K562 (cell line): ENCODE data around the gene IGF1R. TPM values are rescaled to one million over a fixed set of nuclear protein-coding genes. Genes with fewer than 3 reads are reported as not detected.

Source experiments
- ATAC-seq: fragments of 200-7000 bp; cut with Tn5 transposase; 3 replicates; pipeline ENCODE4 v1.9.1; 2020; ENCODE audit warnings: moderate library complexity
- BruUV-seq: library from RNA; stranded (reverse); fragments of 400-500 nt; replicated peaks from 2 replicates; lab custom pipeline; 2021; lab: Mats Ljungman, UMichigan
- CTCF ChIA-PET: fragments of 300-600 bp; formaldehyde crosslinking; extraction: SDS; loops from one replicate; lab custom pipeline; 2021; ENCODE audit warnings: low intra/inter-chr PET ratio; lab: Yijun Ruan, JAX
- POLR2A ChIA-PET: fragments of 300-600, 350-650 bp; sonication (Branson Sonifier 250); formaldehyde crosslinking; extraction: SDS; loops from one replicate; lab custom pipeline; 2021; ENCODE audit warnings: antibody characterized with exemption, inconsistent platforms; lab: Yijun Ruan, JAX
- DNase-seq, 4 experiments: peaks; one replicate each; pipeline versions ENCODE4 v3.0.0 to v3.0.0-alpha.2; 2011 to 2018; ENCODE audit warnings: low spot score in 3 of 4, mixed read lengths in 3 of 4; ENCODE audit errors: extremely low read depth in 1 of 4
- FAIRE-seq: peaks from 2 replicates; lab custom pipeline; 2011; peaks lifted over from hg19 to GRCh38; lab: Jason Lieb, UNC
- H2AFZ ChIP-seq: 2 replicates; pipeline ENCODE4 v1.6.0; 2011; ENCODE audit warnings: low read depth, low read length, control low read depth, inconsistent platforms
- H3K27ac ChIP-seq: fragments of 200-600 bp; 3 replicates; pipeline ENCODE4 v1.8.0; 2011; ENCODE audit warnings: low read depth, mild to moderate bottlenecking, control low read depth, inconsistent platforms, low read length, moderate library complexity, mixed read lengths; ENCODE audit errors: extremely low read depth
- H3K27me3 ChIP-seq, 2 experiments: fragments of 300-600 bp in 1 of 2; 2 replicates in 1 of 2; 3 replicates in 1 of 2; pipeline versions ENCODE4 v1.6.0 to v1.8.0; 2011; ENCODE audit warnings: inconsistent platforms in 2 of 2, low read length in 2 of 2, mild to moderate bottlenecking in 1 of 2, mixed read lengths in 1 of 2, moderate library complexity in 1 of 2; ENCODE audit not compliant: control insufficient read depth in 2 of 2, insufficient read depth in 2 of 2
- H3K36me3 ChIP-seq: fragments of 300-600 bp; 3 replicates; pipeline ENCODE4 v1.8.0; 2011; ENCODE audit warnings: mild to moderate bottlenecking, low read length, inconsistent platforms; ENCODE audit not compliant: control insufficient read depth, insufficient read depth
- H3K4me1 ChIP-seq, 2 experiments: fragments of 200-600 bp in 1 of 2; replicated peaks in 1 of 2; 2 replicates in 1 of 2; 3 replicates in 1 of 2; pipeline versions ENCODE4 v1.5.1 to v1.8.0; 2011; ENCODE audit warnings: inconsistent platforms in 2 of 2, low read length in 2 of 2, mild to moderate bottlenecking in 1 of 2, mixed read lengths in 1 of 2, moderate library complexity in 1 of 2; ENCODE audit not compliant: control insufficient read depth in 2 of 2, insufficient read depth in 2 of 2
- H3K4me2 ChIP-seq: 2 replicates; pipeline ENCODE4 v1.6.1; 2011; ENCODE audit warnings: low read length, control low read depth, inconsistent platforms, mixed read lengths; ENCODE audit not compliant: insufficient read depth
- H3K4me3 ChIP-seq: fragments of 200-600 bp; sonication (generic), shearing (Covaris generic); 2 replicates; pipeline ENCODE4 v1.5.1; 2016; ENCODE audit warnings: control low read depth, inconsistent platforms
- H3K79me2 ChIP-seq: fragments of 200-600 bp; 3 replicates; pipeline ENCODE4 v1.8.0; 2011; ENCODE audit warnings: low read length, inconsistent platforms; ENCODE audit not compliant: control insufficient read depth, insufficient read depth
- H3K9ac ChIP-seq, 2 experiments: 2 replicates each; pipeline versions ENCODE4 v1.6.0 to v1.6.1; 2011; ENCODE audit warnings: low read depth in 2 of 2, low read length in 2 of 2, control low read depth in 1 of 2, inconsistent platforms in 1 of 2, mild to moderate bottlenecking in 1 of 2, mixed read lengths in 1 of 2; ENCODE audit not compliant: insufficient read depth in 1 of 2
- H3K9me1 ChIP-seq: one replicate; pipeline ENCODE4 v1.6.0; 2011; ENCODE audit warnings: inconsistent platforms, mild to moderate bottlenecking, low read length, moderate library complexity; ENCODE audit not compliant: control insufficient read depth, insufficient read depth
- H3K9me3 ChIP-seq: replicated peaks from 2 replicates; pipeline ENCODE4 v1.5.1; 2011; ENCODE audit warnings: low read depth, low read length, inconsistent platforms; ENCODE audit not compliant: control insufficient read depth, insufficient read depth
- H4K20me1 ChIP-seq: replicated peaks from 2 replicates; pipeline ENCODE4 v1.6.1; 2011; ENCODE audit warnings: low read length, inconsistent platforms, mixed read lengths; ENCODE audit not compliant: control insufficient read depth, insufficient read depth
- ATF1 ChIP-seq, 2 experiments: fragments of 450-650 bp in 1 of 2; IDR thresholded peaks; 2 replicates each; pipeline ENCODE4 v1.6.1; 2016; ENCODE audit warnings: missing compliant biosample characterization in 1 of 2, missing genetic modification characterization in 1 of 2
- CCAR2 ChIP-seq: fragments of 200-400 bp; formaldehyde crosslinking; IDR thresholded peaks from 2 replicates; pipeline ENCODE4 v1.6.1; 2017; ENCODE audit warnings: mild to moderate bottlenecking, low read depth, low read length
- MYC ChIP-seq, 2 experiments: fragments of 250-450 bp in 1 of 2; sonication (Bioruptor Pico) in 1 of 2; IDR thresholded peaks; 2 replicates each; pipeline versions ENCODE4 v1.5.1 to v1.6.1; 2012 to 2021; ENCODE audit warnings: low read depth in 2 of 2, borderline replicate concordance in 1 of 2, improper control_type of control experiment in 1 of 2, low read length in 1 of 2, mild to moderate bottlenecking in 1 of 2, moderate library complexity in 1 of 2
- RAD21 ChIP-seq, 2 experiments: fragments of 250-450 bp in 1 of 2; fragments of 450-650 bp in 1 of 2; sonication (Bioruptor Pico) in 1 of 2; formaldehyde crosslinking in 1 of 2; IDR thresholded peaks in 1 of 2; conservative IDR thresholded peaks in 1 of 2; 2 replicates each; pipeline versions ENCODE4 v1.4.0 to v1.8.0; 2020 to 2022; ENCODE audit warnings: mild to moderate bottlenecking in 2 of 2, moderate library complexity in 1 of 2
- SIN3A ChIP-seq, 2 experiments: fragments of 150-350 bp in 1 of 2; IDR thresholded peaks; 2 replicates each; pipeline ENCODE4 v1.6.1; 2011 to 2016; ENCODE audit warnings: borderline replicate concordance in 2 of 2, low read depth in 2 of 2, low read length in 2 of 2, mild to moderate bottlenecking in 2 of 2, moderate library complexity in 2 of 2; ENCODE audit not compliant: control insufficient read depth in 1 of 2
- XRCC5 ChIP-seq: fragments of 200-400 bp; formaldehyde crosslinking; IDR thresholded peaks from 2 replicates; pipeline ENCODE4 v1.6.1; 2017; ENCODE audit warnings: low read depth, mild to moderate bottlenecking, low read length
- ZNF124 ChIP-seq: sonication (generic); formaldehyde crosslinking; IDR thresholded peaks from 2 replicates; pipeline ENCODE4 v1.8.1; 2022; ENCODE audit warnings: missing genetic modification reagents
- ZNF133 ChIP-seq: fragments of 250-450 bp; sonication (Bioruptor Pico); IDR thresholded peaks from 2 replicates; pipeline ENCODE4 v1.4.0; 2020; ENCODE audit warnings: mild to moderate bottlenecking
- ZNF140 ChIP-seq: fragments of 250-450 bp; sonication (Bioruptor Pico); IDR thresholded peaks from 2 replicates; pipeline ENCODE4 v1.8.0; 2021; ENCODE audit warnings: moderate library complexity, mild to moderate bottlenecking, inconsistent platforms
- WGBS: fragments of 100-300 bp; shearing (Covaris generic); methylation state at CpG from one replicate; pipeline ENCODE4 v1.1.6; 2016; ENCODE audit warnings: low coverage, mixed read lengths; ENCODE audit not compliant: insufficient coverage; ENCODE audit errors: missing lambda C conversion rate; 5-methylcytosine and 5-hydroxymethylcytosine counted together
- in situ Hi-C: fragments of 300-500 bp; cut with MboI; formaldehyde crosslinking; loops from 4 replicates; pipeline ENCODE4 v1.15.0; 2018; ENCODE audit warnings: inconsistent platforms, mixed read lengths
- intact Hi-C: fragments of 100-400 bp; cut with micrococcal nuclease; formaldehyde crosslinking; loops from 2 replicates; pipeline ENCODE4 v1.14.2; 2022
- polyA plus RNA-seq, 8 experiments: library from polyadenylated mRNA; depleted of rRNA in 4 of 8; stranded (reverse) in 5 of 8; unstranded in 3 of 8; fragments of >200 nt; fragmentation: Nextera tagmentation in 2 of 8; fragmentation: Illumina TruSeq in 1 of 8; extraction: Ambion mirVana in 2 of 8; extraction: Trizol in 1 of 8; gene quantifications; 2 replicates each; pipeline versions ENCODE4 v1.2.1 to v1.2.3, GENCODE V29; 2011 to 2014; ENCODE audit warnings: inconsistent platforms in 1 of 8, missing spikeins in 1 of 8
- total RNA-seq, 7 experiments: library from RNA; depleted of rRNA in 6 of 7; stranded (reverse); fragments of >200 nt in 6 of 7; fragmentation: Illumina TruSeq in 2 of 7; extraction: Trizol in 2 of 7; gene quantifications; 2 replicates each; pipeline versions ENCODE4 v1.2.1 to v1.2.3, GENCODE V29; 2011 to 2021; ENCODE audit warnings: low replicate concordance in 1 of 7
- TF ChIP-seq, protein P1 (sequence below): fragments of 250-450 bp; sonication (Bioruptor Pico); IDR thresholded peaks from 2 replicates; pipeline ENCODE4 v1.5.0; 2021
- TF ChIP-seq, protein P2 (sequence below): fragments of 250-450 bp; sonication (Bioruptor Pico); IDR thresholded peaks from 2 replicates; pipeline ENCODE4 v1.8.0; 2022; ENCODE audit warnings: moderate library complexity, mild to moderate bottlenecking, inconsistent platforms
- TF ChIP-seq, protein P3 (sequence below), 2 experiments: IDR thresholded peaks; 2 replicates each; pipeline ENCODE4 v1.6.1; 2011; ENCODE audit warnings: borderline replicate concordance in 1 of 2, control low read depth in 1 of 2, low read depth in 1 of 2, low read length in 1 of 2, mild to moderate bottlenecking in 1 of 2, mixed read lengths in 1 of 2, moderate library complexity in 1 of 2; ENCODE audit not compliant: insufficient read depth in 1 of 2, insufficient read length in 1 of 2, poor library complexity in 1 of 2, severe bottlenecking in 1 of 2; ENCODE audit errors: extremely low read depth in 1 of 2

Gene IGF1R
- total and polyA plus RNA-seq, 9 of the 15 experiments (the other 6 are each of a cell fraction or from before 2014, with no cell fraction given): 0.35 to 8.0 (median 1.6) TPM

DNA sequence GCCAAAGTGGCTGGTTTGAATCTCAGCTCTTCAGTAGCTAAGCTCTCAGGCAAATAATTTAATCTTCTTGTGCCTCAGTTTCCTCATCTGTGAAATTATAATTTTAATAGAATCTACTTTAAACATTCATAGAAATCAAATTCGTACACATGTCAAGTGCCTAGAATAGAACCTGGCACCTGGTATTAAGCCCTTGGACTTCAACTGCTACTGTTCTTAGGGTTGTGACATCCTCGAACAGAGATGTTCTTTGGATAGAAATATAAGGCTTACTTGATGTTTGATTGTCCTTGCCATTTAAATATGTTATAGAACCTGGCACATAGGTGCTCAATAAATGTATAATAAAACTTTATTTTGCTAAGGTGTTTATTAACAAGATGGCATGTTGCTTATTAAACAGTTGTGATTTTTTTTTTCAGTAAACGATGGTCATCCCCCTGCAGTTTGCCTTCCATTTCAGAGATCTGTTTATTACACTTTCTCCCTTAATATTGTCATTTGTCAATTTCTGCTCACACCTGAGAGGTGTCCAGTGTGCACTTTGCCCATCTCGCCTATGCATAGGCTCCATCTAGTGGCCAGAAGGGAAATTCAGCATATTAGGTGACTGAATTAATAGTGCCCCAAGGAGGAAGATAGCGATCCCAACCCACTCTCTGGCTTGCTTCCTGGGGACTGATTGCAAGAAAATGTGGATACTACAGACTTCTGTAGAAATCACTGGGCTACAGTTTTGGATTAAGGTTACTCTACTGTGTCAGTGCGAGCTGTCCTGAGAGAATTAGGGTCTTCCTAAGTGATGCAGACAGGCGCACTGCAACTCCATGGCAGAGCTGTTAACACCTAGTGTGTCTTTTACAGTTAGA, 10.7 kb downstream of the IGF1R start (continued):
- peak in 1 of 2 experiments; percentile 71; a peak in 3 of 4 replicates for TF ChIP-seq RAD21 (CRISPR knock-in tag; conservative IDR thresholded peaks at IDR 0.05 in 1 of 2, IDR thresholded peaks at IDR 0.05 in 1 of 2)
- TF ChIP-seq, protein P1, sequence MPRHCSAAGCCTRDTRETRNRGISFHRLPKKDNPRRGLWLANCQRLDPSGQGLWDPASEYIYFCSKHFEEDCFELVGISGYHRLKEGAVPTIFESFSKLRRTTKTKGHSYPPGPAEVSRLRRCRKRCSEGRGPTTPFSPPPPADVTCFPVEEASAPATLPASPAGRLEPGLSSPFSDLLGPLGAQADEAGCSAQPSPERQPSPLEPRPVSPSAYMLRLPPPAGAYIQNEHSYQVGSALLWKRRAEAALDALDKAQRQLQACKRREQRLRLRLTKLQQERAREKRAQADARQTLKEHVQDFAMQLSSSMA: no peak
- TF ChIP-seq SIN3A (IDR thresholded peaks at IDR 0.05; ENCODE audit: borderline replicate concordance in 2 of 2, control insufficient read depth in 1 of 2, low read depth in 2 of 2, low read length in 2 of 2): no peak

DNA sequence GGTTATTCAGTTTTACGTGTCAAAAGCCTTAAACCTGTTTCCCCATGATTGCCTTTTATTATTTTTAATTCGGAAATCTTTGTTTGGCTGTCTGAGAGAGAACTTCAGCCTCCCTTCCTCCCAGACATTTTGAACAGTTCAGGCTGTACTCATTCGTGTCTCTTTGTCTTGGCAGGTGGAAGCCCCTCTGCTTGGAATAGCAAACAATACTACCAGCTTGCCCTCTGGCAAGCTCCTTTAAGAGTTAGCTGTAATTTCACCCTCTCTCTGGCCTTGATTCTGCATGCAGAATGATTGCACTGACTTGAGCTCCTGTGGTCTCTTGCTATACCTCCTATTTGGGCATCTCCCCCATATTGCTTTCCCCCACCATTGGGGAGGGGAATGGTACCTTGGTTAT, 11.7 kb downstream of the IGF1R start:
- Histone ChIP-seq H4K20me1 (peaks cover 35% of the 10 kb centered on the region), H3K27me3 (peaks cover 9 to 29% of the 10 kb centered on the region in 2 experiments), H3K79me2 (no peaks in the 10 kb centered on the region)

More for the DNA sequence above, 11.7 kb downstream of the IGF1R start:
- WGBS: 0% methylated on average over 3 of the region's 3 CpGs
- no peak overlapping the region for H3K4me2 ChIP-seq
- TF ChIP-seq ZNF140 (no peak), MYC (IDR thresholded peaks at IDR 0.05; ENCODE audit: low read depth, low read length) (no peak), MYC (CRISPR knock-in tag; IDR thresholded peaks at IDR 0.05; ENCODE audit: borderline replicate concordance, low read depth) (no peak), ZNF133 (CRISPR knock-in tag) (no peak), CCAR2 (no peak), XRCC5 (no peak), ZNF124 (CRISPR knock-in tag) (no peak), ATF1 (CRISPR knock-in tag; IDR thresholded peaks at IDR 0.05) (no peak), ATF1 (tag; IDR thresholded peaks at IDR 0.05) (no peak)
- TF ChIP-seq, protein P2, sequence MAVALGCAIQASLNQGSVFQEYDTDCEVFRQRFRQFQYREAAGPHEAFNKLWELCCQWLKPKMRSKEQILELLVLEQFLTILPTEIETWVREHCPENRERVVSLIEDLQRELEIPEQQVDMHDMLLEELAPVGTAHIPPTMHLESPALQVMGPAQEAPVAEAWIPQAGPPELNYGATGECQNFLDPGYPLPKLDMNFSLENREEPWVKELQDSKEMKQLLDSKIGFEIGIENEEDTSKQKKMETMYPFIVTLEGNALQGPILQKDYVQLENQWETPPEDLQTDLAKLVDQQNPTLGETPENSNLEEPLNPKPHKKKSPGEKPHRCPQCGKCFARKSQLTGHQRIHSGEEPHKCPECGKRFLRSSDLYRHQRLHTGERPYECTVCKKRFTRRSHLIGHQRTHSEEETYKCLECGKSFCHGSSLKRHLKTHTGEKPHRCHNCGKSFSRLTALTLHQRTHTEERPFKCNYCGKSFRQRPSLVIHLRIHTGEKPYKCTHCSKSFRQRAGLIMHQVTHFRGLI (CRISPR knock-in tag): no peak
- TF ChIP-seq, protein P3, sequence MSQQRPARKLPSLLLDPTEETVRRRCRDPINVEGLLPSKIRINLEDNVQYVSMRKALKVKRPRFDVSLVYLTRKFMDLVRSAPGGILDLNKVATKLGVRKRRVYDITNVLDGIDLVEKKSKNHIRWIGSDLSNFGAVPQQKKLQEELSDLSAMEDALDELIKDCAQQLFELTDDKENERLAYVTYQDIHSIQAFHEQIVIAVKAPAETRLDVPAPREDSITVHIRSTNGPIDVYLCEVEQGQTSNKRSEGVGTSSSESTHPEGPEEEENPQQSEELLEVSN (IDR thresholded peaks at IDR 0.05; ENCODE audit: borderline replicate concordance in 1 of 2, extremely low read depth in 1 of 2, insufficient read depth in 1 of 2, insufficient read length in 1 of 2, low read depth in 1 of 2, low read length in 1 of 2, poor library complexity in 1 of 2, severe bottlenecking in 1 of 2): no peak
- no TSS peak for BruUV-seq
- H3K27ac ChIP-seq: no peak overlapping the region
- no peak overlapping the region for H2AFZ ChIP-seq
- POLR2A ChIA-PET: interaction anchor here (0.6 to 0.7 kb wide), 2 partner anchors 14 to 226 kb away, joined by 3 to 5 read pairs; no protein-coding TSS in a partner anchor
- no peak overlapping the region for H3K9ac ChIP-seq
- no peaks in the 10 kb centered on the region for H3K9me3 ChIP-seq
- CTCF ChIA-PET: interaction anchor here (1.3 to 1.8 kb wide), 2 partner anchors 13 to 218 kb away, joined by 5 to 6 read pairs; no protein-coding TSS in a partner anchor
- intact Hi-C loops (loop anchor here (5.0 kb wide), 1 partner anchor 78 kb away; no protein-coding TSS in a partner anchor), in situ Hi-C loops (no loop called here)
- ATAC-seq (no peak), DNase-seq (no peak), FAIRE-seq (no peak)
- no peaks in the 10 kb centered on the region for H3K36me3 ChIP-seq
- no peaks in the 10 kb centered on the region for H3K4me1 ChIP-seq
- H3K4me3 ChIP-seq: no peak overlapping the region
- H3K9me1 ChIP-seq: no peaks in the 10 kb centered on the region
